HG03064 (cell line): ENCODE data around the gene BCL2L1.
"Not testable (repeated sequence)": the region's sequence is repeated elsewhere in the genome, so short reads cannot be mapped to it uniquely, and the experiment has no call there.

Experiments
- ATAC-seq: cut with Tn5 transposase; IDR thresholded peaks from one replicate; pipeline ENCODE4 v1.9.1; 2021; ENCODE audit warnings: low read depth; ENCODE audit not compliant: unreplicated experiment

The BCL2L1 gene

GRCh38 chr20:31661625-31662371 is 60.9 kb downstream of the BCL2L1 start:
- ATAC-seq: peak; percentile 64

- ATAC-seq: no peak
These were observed 68.1 kb downstream of the BCL2L1 start for GRCh38 chr20:31654534-31654933.

GRCh38 chr20:31653561-31653960 is 69.1 kb downstream of the BCL2L1 start:
- ATAC-seq: no peak

- no peak for ATAC-seq
These were observed 69.7 kb downstream of the BCL2L1 start for GRCh38 chr20:31652917-31653396.

GRCh38 chr20:31648104-31648503 is 74.6 kb downstream of the BCL2L1 start:
- ATAC-seq: not testable (repeated sequence)

GRCh38 chr20:31644701-31645100 is 78.0 kb downstream of the BCL2L1 start:
- ATAC-seq: no peak

GRCh38 chr20:31643522-31643921 is 79.1 kb downstream of the BCL2L1 start:
- ATAC-seq: no peak

GRCh38 chr20:31642837-31643236 is 79.8 kb downstream of the BCL2L1 start:
- no peak for ATAC-seq

GRCh38 chr20:31641391-31641790 is 81.3 kb downstream of the BCL2L1 start:
- no peak for ATAC-seq

- no peak for ATAC-seq
These were observed 82.4 kb downstream of the BCL2L1 start for GRCh38 chr20:31640259-31640658.

- no peak for ATAC-seq
These were observed 83.9 kb downstream of the BCL2L1 start for GRCh38 chr20:31638816-31639215.

- ATAC-seq: no peak
These were observed 84.4 kb downstream of the BCL2L1 start for GRCh38 chr20:31638317-31638716.

GRCh38 chr20:31637660-31638059 is 85.0 kb downstream of the BCL2L1 start, which contains the start of gene COX4I2:
TSS of gene COX4I2 (plus strand) at chr20:31637912. CDS start at chr20:31639018, 1,106 bp downstream.
- ATAC-seq: no peak

GRCh38 chr20:31633339-31633914 is 89.2 kb downstream of the BCL2L1 start:
- no peak for ATAC-seq

- ATAC-seq: no peak
These were observed 89.9 kb downstream of the BCL2L1 start for GRCh38 chr20:31632548-31633338.

- ATAC-seq: no peak
These were observed 92.4 kb downstream of the BCL2L1 start for GRCh38 chr20:31630187-31630790.

GRCh38 chr20:31628057-31628456 is 94.6 kb downstream of the BCL2L1 start:
- not testable (repeated sequence) for ATAC-seq

- ATAC-seq: not testable (repeated sequence)
These were observed 96.1 kb downstream of the BCL2L1 start for GRCh38 chr20:31626534-31626933.

- ATAC-seq: not testable (repeated sequence)
These were observed 99.6 kb downstream of the BCL2L1 start for GRCh38 chr20:31623123-31623505.

- no peak for ATAC-seq
These were observed 102.4 kb downstream of the BCL2L1 start for GRCh38 chr20:31620246-31620645.
